Urinary bladder (tissue), 4 donors: ENCODE measurements around the gene TMPRSS13. TPM values are rescaled to one million over a fixed set of nuclear protein-coding genes. Genes with fewer than 3 reads are reported as not detected.
"Not testable (repeated sequence)": the region's sequence is repeated elsewhere in the genome, so short reads cannot be mapped to it uniquely, and the experiment has no call there.

ENCODE experiments used
- DNase-seq: peaks from one replicate; pipeline ENCODE4 v3.0.0-alpha.2; 2015; ENCODE audit errors: extremely low spot score
- H3K27ac ChIP-seq: one replicate; pipeline ENCODE4 v1.5.1; 2013; ENCODE audit warnings: low read depth, mild to moderate bottlenecking, moderate library complexity
- H3K36me3 ChIP-seq: one replicate; pipeline ENCODE4 v1.6.1; 2013; ENCODE audit warnings: mild to moderate bottlenecking, moderate library complexity; ENCODE audit not compliant: insufficient read depth
- H3K4me1 ChIP-seq: one replicate; pipeline ENCODE4 v1.6.1; 2013; ENCODE audit warnings: mild to moderate bottlenecking, moderate library complexity; ENCODE audit not compliant: insufficient read depth
- H3K4me3 ChIP-seq: one replicate; pipeline ENCODE4 v1.5.1; 2013; ENCODE audit warnings: low read depth, low read length
- WGBS: extraction: QIAGEN DNeasy Blood & Tissue Kit; methylation state at CpG from one replicate; pipeline ENCODE4 v1.1.7; 2013; 5-methylcytosine and 5-hydroxymethylcytosine counted together
- polyA plus RNA-seq: library from polyadenylated mRNA; stranded (reverse); fragments of 200-250 nt; gene quantifications from one replicate; pipeline ENCODE4 v1.2.3, GENCODE V29; 2013
- total RNA-seq: library from RNA; depleted of rRNA; stranded (reverse); fragments of >200 nt; gene quantifications from one replicate; pipeline ENCODE4 v1.2.3, GENCODE V29; 2014
- donor health status: healthy with polysubstance abuse.
- donor health status: healthy.

Gene TMPRSS13
- total and polyA plus RNA-seq, 2 donors = 0.18 to 0.63 TPM

DNA sequence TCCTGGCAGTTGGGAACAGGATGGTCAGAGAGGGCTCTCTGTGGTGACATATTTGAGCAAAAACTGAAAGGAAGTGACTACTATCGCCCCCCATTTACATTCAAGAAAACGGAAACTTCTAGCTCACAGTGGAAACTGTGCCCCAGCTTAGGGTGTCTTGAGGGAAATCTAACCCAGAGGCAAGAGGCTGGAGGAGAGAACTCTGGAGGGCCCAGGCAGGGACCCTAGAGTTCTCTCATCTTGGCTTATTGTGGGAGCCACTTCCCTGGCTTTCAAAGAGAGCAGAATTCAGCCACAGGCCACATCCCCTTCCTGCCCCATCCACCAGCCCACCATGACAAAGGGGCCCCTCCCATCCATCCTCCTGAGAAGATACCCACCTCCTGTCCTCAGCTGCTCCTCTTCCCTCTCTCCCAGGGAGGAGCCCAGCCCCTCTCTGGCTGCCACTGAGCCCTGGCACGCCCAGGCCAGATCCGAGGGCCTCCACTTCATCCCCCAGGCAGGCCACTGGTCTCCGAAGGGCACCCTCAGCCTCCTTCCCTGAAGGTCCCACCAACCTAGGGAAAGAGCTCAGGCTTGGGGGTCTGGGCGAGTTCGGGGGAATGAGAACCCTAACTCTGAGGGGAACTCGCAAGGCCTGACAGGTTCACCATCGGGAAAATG, 1.6 kb upstream of the TMPRSS13 start:
- H3K4me3 ChIP-seq = no peak overlapping the region
- no peak for DNase-seq
- H3K36me3 ChIP-seq = no peaks in the 10 kb centered on the region
- WGBS = 90% methylated on average over 9 of the region's 9 CpGs
- H3K4me1 ChIP-seq = no peaks in the 10 kb centered on the region
- H3K27ac ChIP-seq = no peak overlapping the region

DNA sequence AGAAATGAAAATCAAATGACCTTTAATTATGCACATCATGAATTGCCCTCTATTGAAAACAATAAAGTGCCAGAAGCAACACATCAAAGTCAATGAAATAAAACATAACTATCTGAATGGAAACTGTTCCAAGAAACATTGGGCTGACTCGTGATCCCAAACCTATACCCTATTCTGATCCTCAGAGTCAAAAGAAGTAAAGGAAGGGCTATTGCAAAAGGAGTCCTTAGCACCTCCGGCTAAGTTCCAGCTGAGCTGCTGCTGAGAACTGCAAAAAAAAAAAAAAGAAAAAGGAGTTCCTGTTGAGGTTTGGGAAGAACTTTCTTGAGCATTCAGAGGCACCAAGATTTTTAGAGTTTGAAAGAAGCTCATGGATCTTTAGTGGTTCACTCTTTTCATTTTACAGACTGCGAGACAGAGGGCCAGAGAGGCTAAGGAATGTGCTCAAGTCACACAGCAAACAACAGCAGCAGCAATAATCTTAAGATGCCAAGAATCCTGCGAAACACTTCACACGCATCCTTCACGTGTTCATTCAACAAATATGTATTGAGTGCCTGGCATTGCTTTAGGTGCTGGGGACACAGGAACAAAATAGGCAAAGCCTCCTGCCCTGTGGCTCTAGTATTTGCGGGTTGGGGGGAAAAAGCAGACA, 841 bp upstream of the TMPRSS13 start:
- Histone ChIP-seq H3K36me3 (no peaks in the 10 kb centered on the region), H3K4me3 (no peak overlapping the region), H3K27ac (no peak overlapping the region), H3K4me1 (no peaks in the 10 kb centered on the region)
- DNase-seq = no peak
- WGBS = 84% methylated on average over 7 of the region's 7 CpGs

DNA sequence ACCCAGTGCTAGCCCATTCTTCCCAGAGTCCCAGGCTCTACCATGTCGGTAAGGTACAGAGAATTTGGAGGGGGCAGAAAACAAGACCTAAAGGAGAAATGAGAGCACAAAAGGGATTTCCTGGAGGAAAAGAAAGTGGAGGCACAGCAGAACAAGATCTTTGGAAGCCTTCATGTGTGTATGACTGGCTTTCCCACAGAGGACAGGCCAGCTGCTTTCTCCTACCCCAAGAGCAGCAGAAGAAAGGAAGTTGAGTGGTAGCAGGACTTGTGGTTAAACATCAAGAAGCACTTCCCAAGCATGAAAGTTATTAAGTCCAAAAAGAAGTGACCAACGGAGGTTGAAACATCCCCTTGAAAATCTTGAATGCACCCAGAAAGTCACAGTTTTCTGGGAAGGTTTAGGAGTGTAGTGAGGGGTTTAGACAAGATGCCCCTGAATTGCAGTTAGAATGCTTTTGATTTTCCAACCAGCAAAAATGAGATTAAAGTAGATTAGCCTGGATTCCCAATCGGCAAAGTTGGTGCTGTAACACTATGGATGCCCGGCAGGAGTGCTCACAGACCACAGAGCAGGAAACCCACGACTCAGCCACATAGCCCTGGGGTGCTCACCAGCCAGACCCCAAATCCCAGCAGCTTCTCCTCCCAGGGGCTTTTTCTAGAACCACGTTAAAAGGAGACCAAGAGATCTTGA, 608 bp downstream of the TMPRSS13 start:
- Histone ChIP-seq H3K4me3 (no peak overlapping the region), H3K27ac (no peak overlapping the region), H3K4me1 (no peaks in the 10 kb centered on the region), H3K36me3 (no peaks in the 10 kb centered on the region)
- no peak for DNase-seq
- 70% methylated on average over 6 of the region's 6 CpGs for WGBS

DNA sequence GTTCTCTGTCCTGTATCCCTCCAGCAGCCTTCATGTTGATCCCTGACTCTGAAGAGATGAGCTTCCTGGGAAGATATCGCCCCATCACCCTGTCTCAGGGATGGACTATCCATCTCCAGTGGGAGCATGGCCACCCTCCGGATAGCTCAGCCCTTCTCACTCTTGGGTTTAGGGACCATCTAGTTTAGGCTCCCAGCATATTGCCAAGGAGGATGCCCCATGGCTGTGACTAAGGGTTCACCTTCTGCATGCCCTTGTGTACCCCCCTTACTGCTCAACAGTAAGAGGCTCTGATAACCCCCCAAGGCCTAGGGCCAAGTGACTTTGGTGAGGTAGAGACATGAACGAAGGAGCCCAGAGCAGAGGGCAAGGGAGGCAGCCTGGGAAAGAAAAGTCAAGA, 1.3 kb downstream of the TMPRSS13 start:
- DNase-seq = no peak
- no peak overlapping the region for H3K27ac ChIP-seq
- H3K4me3 ChIP-seq = no peak overlapping the region
- WGBS = 99% methylated on average over 3 of the region's 3 CpGs
- H3K4me1 ChIP-seq = no peaks in the 10 kb centered on the region
- no peaks in the 10 kb centered on the region for H3K36me3 ChIP-seq

DNA sequence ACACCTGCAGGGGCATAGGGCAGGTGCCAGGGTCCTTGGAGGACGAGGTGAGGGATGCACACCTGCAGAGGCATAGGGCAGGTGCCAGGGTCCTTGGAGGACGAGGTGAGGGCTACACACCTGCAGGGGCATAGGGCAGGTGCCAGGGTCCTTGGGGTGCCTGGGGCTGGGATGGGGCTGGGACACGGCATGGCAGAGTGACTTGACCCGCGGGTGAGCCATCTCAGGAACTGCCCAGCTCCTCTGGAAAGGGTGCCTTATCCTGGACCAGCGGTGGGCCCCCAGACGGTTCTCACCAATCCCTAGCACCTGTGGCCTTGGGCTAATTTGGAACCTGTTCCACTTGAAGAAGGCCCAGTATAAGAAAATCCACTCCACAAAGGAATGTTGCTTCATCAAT, 3.0 kb downstream of the TMPRSS13 start:
- H3K4me1 ChIP-seq, H3K36me3 ChIP-seq, H3K27ac ChIP-seq, H3K4me3 ChIP-seq, DNase-seq: not testable (repeated sequence)
- 83% methylated on average over 7 of the region's 7 CpGs for WGBS

DNA sequence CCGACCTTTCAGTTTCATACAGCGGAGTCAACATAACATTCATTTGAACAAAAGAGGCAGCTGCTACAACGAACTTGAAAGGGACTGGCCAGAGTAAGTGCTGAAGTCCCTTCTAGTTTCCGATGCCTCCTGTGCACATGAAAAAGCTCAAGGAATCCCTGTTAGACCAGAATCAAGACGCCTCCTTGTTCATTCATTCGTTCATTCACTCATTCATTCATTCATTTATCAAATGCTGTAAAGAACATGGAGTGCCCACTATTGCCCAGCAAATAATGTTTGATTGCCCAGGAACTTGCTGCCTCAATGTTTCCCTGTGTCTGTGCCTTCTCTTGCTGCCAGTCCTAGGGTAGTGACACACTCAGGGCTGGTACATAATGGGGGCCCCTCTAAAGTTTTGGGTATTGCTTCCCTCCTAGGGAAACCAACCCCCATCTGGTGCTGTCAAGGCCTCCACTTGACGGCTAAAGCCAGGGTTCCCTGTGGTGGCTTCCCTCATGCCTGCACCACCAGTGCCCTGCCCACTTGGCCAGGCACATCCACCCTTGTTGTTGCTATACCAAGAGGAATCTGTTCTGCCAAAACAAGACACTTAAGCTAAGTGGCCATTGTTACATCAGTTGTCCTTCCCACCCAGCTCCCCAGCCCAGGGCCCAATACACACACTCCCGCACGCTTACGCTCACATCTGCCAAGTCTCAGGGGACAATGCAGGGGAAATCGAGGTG, 3.8 kb downstream of the TMPRSS13 start:
- WGBS = 87% methylated on average over 11 of the region's 11 CpGs
- H3K4me3 ChIP-seq = no peak overlapping the region
- no peaks in the 10 kb centered on the region for H3K4me1 ChIP-seq
- DNase-seq = no peak
- no peak overlapping the region for H3K27ac ChIP-seq
- no peaks in the 10 kb centered on the region for H3K36me3 ChIP-seq

GRCh38 chr11:117924631-117925170, 4.5 kb downstream of the TMPRSS13 start:
- H3K27ac ChIP-seq = no peak overlapping the region
- no peak for DNase-seq
- no peaks in the 10 kb centered on the region for H3K4me1 ChIP-seq
- no peak overlapping the region for H3K4me3 ChIP-seq
- H3K36me3 ChIP-seq = no peaks in the 10 kb centered on the region
- WGBS = 95% methylated on average over 11 of the region's 11 CpGs

GRCh38 chr11:117923773-117924172, 5.4 kb downstream of the TMPRSS13 start:
- whole genome bisulfite sequencing = 92% methylated on average over 7 of the region's 7 CpGs

GRCh38 chr11:117923275-117923674, 5.9 kb downstream of the TMPRSS13 start:
- H3K27ac ChIP-seq = no peak overlapping the region
- H3K36me3 ChIP-seq = no peaks in the 10 kb centered on the region
- DNase-seq = no peak
- H3K4me3 ChIP-seq = no peak overlapping the region
- no peaks in the 10 kb centered on the region for H3K4me1 ChIP-seq
- 93% methylated on average over 4 of the region's 4 CpGs for WGBS

More at GRCh38 chr11:117923773-117924172, 5.4 kb downstream of the TMPRSS13 start:
- Histone ChIP-seq H3K4me1 (no peaks in the 10 kb centered on the region), H3K27ac (no peak overlapping the region), H3K4me3 (no peak overlapping the region), H3K36me3 (no peaks in the 10 kb centered on the region)
- DNase-seq = no peak

- Histone ChIP-seq H3K4me1 (no peaks in the 10 kb centered on the region), H3K27ac (no peak overlapping the region), H3K36me3 (no peaks in the 10 kb centered on the region), H3K4me3 (no peak overlapping the region)
- DNase-seq = no peak
- 96% methylated on average over 5 of the region's 5 CpGs for WGBS
Measured at GRCh38 chr11:117921893-117922292, 7.3 kb downstream of the TMPRSS13 start.

- Histone ChIP-seq H3K4me1 (no peaks in the 10 kb centered on the region), H3K27ac (no peak overlapping the region), H3K4me3 (no peak overlapping the region), H3K36me3 (no peaks in the 10 kb centered on the region)
- 97% methylated on average over 2 of the region's 2 CpGs for WGBS
- DNase-seq = no peak
Measured at GRCh38 chr11:117921456-117921855, 7.7 kb downstream of the TMPRSS13 start.

DNA sequence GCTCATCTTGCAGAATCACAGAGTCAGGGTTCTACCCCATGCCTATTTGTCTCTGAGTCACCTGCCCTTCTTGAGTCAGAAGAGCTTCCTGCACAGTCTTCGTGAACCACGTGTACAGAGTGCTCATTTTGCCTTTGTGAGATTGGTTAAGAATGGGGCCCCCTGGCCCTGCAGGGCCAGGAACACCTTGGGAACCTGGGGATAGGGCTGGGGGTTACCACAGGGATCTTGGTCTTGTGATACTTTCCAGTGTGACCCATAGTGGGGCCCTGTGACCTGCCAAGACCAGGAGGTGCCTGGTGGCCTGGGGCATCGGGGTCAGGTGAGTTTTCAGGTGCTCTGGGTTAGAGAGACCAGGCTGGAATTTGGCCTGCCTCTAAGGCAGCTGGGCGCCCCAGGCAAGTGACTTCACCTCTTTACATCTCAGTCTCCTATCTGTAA, 9.4 kb downstream of the TMPRSS13 start:
- no peak overlapping the region for H3K4me3 ChIP-seq
- no peak overlapping the region for H3K27ac ChIP-seq
- no peaks in the 10 kb centered on the region for H3K4me1 ChIP-seq
- no peak for DNase-seq
- 88% methylated on average over 4 of the region's 4 CpGs for WGBS
- H3K36me3 ChIP-seq = no peaks in the 10 kb centered on the region

GRCh38 chr11:117919341-117919740, 9.9 kb downstream of the TMPRSS13 start:
- WGBS = 25% methylated on average over 4 of the region's 4 CpGs
- Histone ChIP-seq H3K36me3 (no peaks in the 10 kb centered on the region), H3K4me3 (no peak overlapping the region), H3K27ac (no peak overlapping the region), H3K4me1 (no peaks in the 10 kb centered on the region)
- DNase-seq = no peak
